HepG2 (cell line): ENCODE data around the gene WDR6. TPM values are rescaled to one million over a fixed set of nuclear protein-coding genes. Genes with fewer than 3 reads are reported as not detected.

ENCODE experiments used
- AGO1 ChIP-seq: fragments of 200-400 bp; formaldehyde crosslinking; IDR thresholded peaks from 2 replicates; pipeline ENCODE4 v1.6.1; 2017; ENCODE audit warnings: mild to moderate bottlenecking, low read depth, low read length, moderate library complexity; ENCODE audit not compliant: poor library complexity, severe bottlenecking
- E2F5 ChIP-seq: sonication (generic); formaldehyde crosslinking; conservative IDR thresholded peaks from 2 replicates; pipeline ENCODE4 v1.4.0; 2020; ENCODE audit warnings: missing genetic modification reagents
- EZH2 ChIP-seq: conservative IDR thresholded peaks from 2 replicates; pipeline ENCODE4 v1.6.1; 2012; ENCODE audit warnings: mild to moderate bottlenecking, low read depth, low read length, moderate library complexity
- HIVEP1 ChIP-seq: sonication (generic); formaldehyde crosslinking; IDR thresholded peaks from 2 replicates; pipeline ENCODE4 v1.4.0; 2020; ENCODE audit warnings: mild to moderate bottlenecking, missing genetic modification reagents
- HMG20B ChIP-seq: conservative IDR thresholded peaks from 2 replicates; pipeline ENCODE4 v1.6.1; 2016; ENCODE audit warnings: missing genetic modification reagents, missing compliant biosample characterization
- MTF2 ChIP-seq: sonication (generic); formaldehyde crosslinking; IDR thresholded peaks from 2 replicates; pipeline ENCODE4 v1.5.0; 2020; ENCODE audit warnings: missing genetic modification reagents, borderline replicate concordance
- MYC ChIP-seq: sonication (generic); formaldehyde crosslinking; IDR thresholded peaks from 2 replicates; pipeline ENCODE4 v1.9.0; 2021; ENCODE audit warnings: missing genetic modification reagents, borderline replicate concordance
- RBFOX2 ChIP-seq: fragments of 200-400 bp; formaldehyde crosslinking; IDR thresholded peaks from 2 replicates; pipeline ENCODE4 v1.6.1; 2017; ENCODE audit warnings: low read depth, mild to moderate bottlenecking, low read length
- REXO4 ChIP-seq: sonication (generic); formaldehyde crosslinking; IDR thresholded peaks from 2 replicates; pipeline ENCODE4 v1.8.0; 2022; ENCODE audit warnings: missing genetic modification reagents, mild to moderate bottlenecking, borderline replicate concordance
- RNF219 ChIP-seq: sonication (generic); formaldehyde crosslinking; IDR thresholded peaks from 2 replicates; pipeline ENCODE4 v1.5.0; 2020; ENCODE audit warnings: mild to moderate bottlenecking, missing genetic modification reagents
- RORA ChIP-seq: sonication (generic); formaldehyde crosslinking; IDR thresholded peaks from 2 replicates; pipeline ENCODE4 v1.5.0; 2020; ENCODE audit warnings: mild to moderate bottlenecking, missing genetic modification reagents, moderate library complexity
- STAT5B ChIP-seq: sonication (generic); formaldehyde crosslinking; IDR thresholded peaks from 2 replicates; pipeline ENCODE4 v1.4.0; 2020; ENCODE audit warnings: missing genetic modification reagents
- ZMAT3 ChIP-seq: sonication (generic); formaldehyde crosslinking; conservative IDR thresholded peaks from 2 replicates; pipeline ENCODE4 v1.7.0; 2021; ENCODE audit warnings: missing genetic modification reagents
- ZNF264 ChIP-seq: sonication (generic); formaldehyde crosslinking; IDR thresholded peaks from 2 replicates; pipeline ENCODE4 v1.4.0; 2020; ENCODE audit warnings: missing genetic modification reagents
- ZNF34 ChIP-seq: sonication (generic); formaldehyde crosslinking; IDR thresholded peaks from 2 replicates; pipeline ENCODE4 v1.4.0; 2020; ENCODE audit warnings: mild to moderate bottlenecking, missing genetic modification reagents, borderline replicate concordance
- ZNF446 ChIP-seq: sonication (generic); formaldehyde crosslinking; IDR thresholded peaks from 2 replicates; pipeline ENCODE4 v1.5.0; 2020; ENCODE audit warnings: mild to moderate bottlenecking, missing genetic modification reagents
- ZNF558 ChIP-seq: sonication (generic); formaldehyde crosslinking; IDR thresholded peaks from 2 replicates; pipeline ENCODE4 v1.9.0; 2022; ENCODE audit warnings: mild to moderate bottlenecking, missing genetic modification reagents, borderline replicate concordance
- ZNF720 ChIP-seq: sonication (generic); formaldehyde crosslinking; IDR thresholded peaks from 2 replicates; pipeline ENCODE4 v1.4.0; 2020; ENCODE audit warnings: missing genetic modification reagents
- ZSCAN29 ChIP-seq: sonication (generic); formaldehyde crosslinking; conservative IDR thresholded peaks from 2 replicates; pipeline ENCODE4 v1.4.0; 2020; ENCODE audit warnings: mild to moderate bottlenecking, missing genetic modification reagents
- polyA plus RNA-seq, 8 experiments: library from polyadenylated mRNA; depleted of rRNA in 3 of 8; stranded (reverse) in 7 of 8; unstranded in 1 of 8; fragments of >200 nt; fragmentation: Illumina TruSeq in 4 of 8; extraction: Trizol in 4 of 8; gene quantifications; 2 replicates each; pipeline versions ENCODE4 v1.2.1 to v1.2.3, GENCODE V29; 2011 to 2016; ENCODE audit warnings: low read depth in 4 of 8, missing spikeins in 1 of 8, mixed read lengths in 1 of 8; ENCODE audit not compliant: insufficient read depth in 1 of 8
- total RNA-seq, 5 experiments: library from RNA; depleted of rRNA; stranded (reverse); fragments of >200 nt; fragmentation: Illumina TruSeq; extraction: Trizol; gene quantifications; 2 replicates each; pipeline ENCODE4 v1.2.3, GENCODE V29; 2016; ENCODE audit warnings: low read depth in 1 of 5
- TF ChIP-seq, protein P1 (sequence below): sonication (generic); formaldehyde crosslinking; conservative IDR thresholded peaks from 2 replicates; pipeline ENCODE4 v1.8.0; 2022; ENCODE audit warnings: missing genetic modification reagents
- TF ChIP-seq, protein P2 (sequence below): sonication (generic); formaldehyde crosslinking; IDR thresholded peaks from 2 replicates; pipeline ENCODE4 v1.4.0; 2020; ENCODE audit warnings: missing genetic modification reagents, borderline replicate concordance
- TF ChIP-seq, protein P3 (sequence below): sonication (generic); formaldehyde crosslinking; IDR thresholded peaks from 2 replicates; pipeline ENCODE4 v1.5.0; 2020; ENCODE audit warnings: mild to moderate bottlenecking, missing genetic modification reagents, moderate library complexity

The WDR6 gene
- total and polyA plus RNA-seq, 2 of the 13 experiments (the other 11 are each of a cell fraction or from before 2014, with no cell fraction given): 73.4 to 139 TPM

- no peak for TF ChIP-seq RNF219 (CRISPR knock-in tag)
- TF ChIP-seq ZNF264 (CRISPR knock-in tag): no peak
- TF ChIP-seq ZNF34 (CRISPR knock-in tag): no peak
- TF ChIP-seq, protein P1, sequence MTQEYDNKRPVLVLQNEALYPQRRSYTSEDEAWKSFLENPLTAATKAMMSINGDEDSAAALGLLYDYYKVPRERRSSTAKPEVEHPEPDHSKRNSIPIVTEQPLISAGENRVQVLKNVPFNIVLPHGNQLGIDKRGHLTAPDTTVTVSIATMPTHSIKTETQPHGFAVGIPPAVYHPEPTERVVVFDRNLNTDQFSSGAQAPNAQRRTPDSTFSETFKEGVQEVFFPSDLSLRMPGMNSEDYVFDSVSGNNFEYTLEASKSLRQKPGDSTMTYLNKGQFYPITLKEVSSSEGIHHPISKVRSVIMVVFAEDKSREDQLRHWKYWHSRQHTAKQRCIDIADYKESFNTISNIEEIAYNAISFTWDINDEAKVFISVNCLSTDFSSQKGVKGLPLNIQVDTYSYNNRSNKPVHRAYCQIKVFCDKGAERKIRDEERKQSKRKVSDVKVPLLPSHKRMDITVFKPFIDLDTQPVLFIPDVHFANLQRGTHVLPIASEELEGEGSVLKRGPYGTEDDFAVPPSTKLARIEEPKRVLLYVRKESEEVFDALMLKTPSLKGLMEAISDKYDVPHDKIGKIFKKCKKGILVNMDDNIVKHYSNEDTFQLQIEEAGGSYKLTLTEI (CRISPR knock-in tag): no peak
- TF ChIP-seq HMG20B (CRISPR knock-in tag): no peak
- peak; percentile 98 for TF ChIP-seq AGO1
- TF ChIP-seq ZNF446 (CRISPR knock-in tag): no peak
- TF ChIP-seq MTF2 (CRISPR knock-in tag): peak; percentile 89; the same call in 1 of the 2 replicates
- TF ChIP-seq EZH2: no peak
- TF ChIP-seq MYC: peak; percentile 53; the same call in 1 of the 2 replicates
- TF ChIP-seq, protein P2, sequence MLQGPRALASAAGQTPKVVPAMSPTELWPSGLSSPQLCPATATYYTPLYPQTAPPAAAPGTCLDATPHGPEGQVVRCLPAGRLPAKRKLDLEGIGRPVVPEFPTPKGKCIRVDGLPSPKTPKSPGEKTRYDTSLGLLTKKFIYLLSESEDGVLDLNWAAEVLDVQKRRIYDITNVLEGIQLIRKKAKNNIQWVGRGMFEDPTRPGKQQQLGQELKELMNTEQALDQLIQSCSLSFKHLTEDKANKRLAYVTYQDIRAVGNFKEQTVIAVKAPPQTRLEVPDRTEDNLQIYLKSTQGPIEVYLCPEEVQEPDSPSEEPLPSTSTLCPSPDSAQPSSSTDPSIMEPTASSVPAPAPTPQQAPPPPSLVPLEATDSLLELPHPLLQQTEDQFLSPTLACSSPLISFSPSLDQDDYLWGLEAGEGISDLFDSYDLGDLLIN (CRISPR knock-in tag): no peak
- no peak for TF ChIP-seq ZNF720 (CRISPR knock-in tag)
- TF ChIP-seq STAT5B (CRISPR knock-in tag): no peak
- TF ChIP-seq REXO4 (CRISPR knock-in tag): no peak
- peak; percentile 75; the same call in 1 of the 2 replicates for TF ChIP-seq ZSCAN29 (CRISPR knock-in tag)
- no peak for TF ChIP-seq RORA (CRISPR knock-in tag)
- peak; percentile 75; the same call in 1 of the 2 replicates for TF ChIP-seq HIVEP1 (CRISPR knock-in tag)
- peak; percentile 82; the same call in 1 of the 2 replicates for TF ChIP-seq ZNF558 (CRISPR knock-in tag)
- TF ChIP-seq, protein P3, sequence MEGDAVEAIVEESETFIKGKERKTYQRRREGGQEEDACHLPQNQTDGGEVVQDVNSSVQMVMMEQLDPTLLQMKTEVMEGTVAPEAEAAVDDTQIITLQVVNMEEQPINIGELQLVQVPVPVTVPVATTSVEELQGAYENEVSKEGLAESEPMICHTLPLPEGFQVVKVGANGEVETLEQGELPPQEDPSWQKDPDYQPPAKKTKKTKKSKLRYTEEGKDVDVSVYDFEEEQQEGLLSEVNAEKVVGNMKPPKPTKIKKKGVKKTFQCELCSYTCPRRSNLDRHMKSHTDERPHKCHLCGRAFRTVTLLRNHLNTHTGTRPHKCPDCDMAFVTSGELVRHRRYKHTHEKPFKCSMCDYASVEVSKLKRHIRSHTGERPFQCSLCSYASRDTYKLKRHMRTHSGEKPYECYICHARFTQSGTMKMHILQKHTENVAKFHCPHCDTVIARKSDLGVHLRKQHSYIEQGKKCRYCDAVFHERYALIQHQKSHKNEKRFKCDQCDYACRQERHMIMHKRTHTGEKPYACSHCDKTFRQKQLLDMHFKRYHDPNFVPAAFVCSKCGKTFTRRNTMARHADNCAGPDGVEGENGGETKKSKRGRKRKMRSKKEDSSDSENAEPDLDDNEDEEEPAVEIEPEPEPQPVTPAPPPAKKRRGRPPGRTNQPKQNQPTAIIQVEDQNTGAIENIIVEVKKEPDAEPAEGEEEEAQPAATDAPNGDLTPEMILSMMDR (CRISPR knock-in tag): 0 out of 2 replicates have a peak, but pooled peaks have one; percentile 5
- TF ChIP-seq ZMAT3: no peak; the same call in 1 of the 2 replicates
- TF ChIP-seq RBFOX2: peak; percentile 71
- TF ChIP-seq E2F5 (CRISPR knock-in tag): no peak
These were observed 10.9 kb downstream of the WDR6 start, which contains the start of gene DALRD3 (continued) for GRCh38 chr3:49017971-49018706.
